Aortic smooth muscle cell (primary cell): ENCODE results near the gene CD93. TPM values are rescaled to one million over a fixed set of nuclear protein-coding genes. Genes with fewer than 3 reads are reported as not detected.

Experiments
- total RNA-seq: library from RNA; depleted of rRNA; stranded (reverse); fragments of >200 nt; gene quantifications from 2 replicates; pipeline ENCODE4 v1.2.3, GENCODE V29; 2014

CD93 gene
- total RNA-seq = 13.4 and 29.6 TPM in 2 replicates

GRCh38 chr20:23086056-23086566, at the start of gene CD93:
Gene CD93 (minus strand): TSS chr20:23086324. CDS start chr20:23086192, 132 bp downstream.

GRCh38 chr20:23049201-23050075, 36.7 kb downstream of the CD93 start, which contains the start of gene THBD:
Gene THBD (minus strand): TSS chr20:23049672. CDS start chr20:23049504, 168 bp downstream.

GRCh38 chr20:23034721-23035671, 51.1 kb downstream of the CD93 start, which contains the start of gene SSTR4:
Gene SSTR4 (plus strand): TSS chr20:23035312. CDS start chr20:23035484, 172 bp downstream.

Other genes with a start within 250 kb of the CD93 start
- gene SSTR4, start 51.0 kb downstream of the CD93 start, total RNA-seq = 0.13 TPM in 1 of 2 replicates, not detected in the other
- 123 and 293 TPM in 2 replicates for gene THBD, start 36.7 kb downstream of the CD93 start, total RNA-seq